ENCODE data around the gene COPS7B.

The COPS7B gene

GRCh38 chr2:231780909-231781797 lies 5.1 kb upstream of the COPS7B start, which contains the start of gene PDE6D:
TSS of gene PDE6D (minus strand) at chr2:231781282. CDS start at chr2:231781114, 168 bp downstream.
- TF ChIP-seq GATA3 (IDR thresholded peaks at IDR 0.05; ENCODE audit: low read depth, low read length): no peak
- no peak for TF ChIP-seq GATA2 (IDR thresholded peaks at IDR 0.05; ENCODE audit: low read depth, low read length)

GRCh38 chr2:231781798-231782726 lies 4.2 kb upstream of the COPS7B start:
- no peak for TF ChIP-seq GATA2 (IDR thresholded peaks at IDR 0.05; ENCODE audit: low read depth, low read length)
- TF ChIP-seq GATA3 (IDR thresholded peaks at IDR 0.05; ENCODE audit: low read depth, low read length): no peak

GRCh38 chr2:231785413-231785812 lies 832 bp upstream of the COPS7B start:
- TF ChIP-seq GATA2 (IDR thresholded peaks at IDR 0.05; ENCODE audit: low read depth, low read length) (no peak), GATA3 (IDR thresholded peaks at IDR 0.05; ENCODE audit: low read depth, low read length) (no peak)

GRCh38 chr2:231785822-231786176 lies 446 bp upstream of the COPS7B start:
- TF ChIP-seq GATA3 (IDR thresholded peaks at IDR 0.05; ENCODE audit: low read depth, low read length) (no peak), GATA2 (IDR thresholded peaks at IDR 0.05; ENCODE audit: low read depth, low read length) (no peak)

GRCh38 chr2:231786917-231787292 lies 660 bp downstream of the COPS7B start:
- no peak for TF ChIP-seq GATA3 (IDR thresholded peaks at IDR 0.05; ENCODE audit: low read depth, low read length)
- TF ChIP-seq GATA2 (IDR thresholded peaks at IDR 0.05; ENCODE audit: low read depth, low read length): no peak

- TF ChIP-seq GATA2 (IDR thresholded peaks at IDR 0.05; ENCODE audit: low read depth, low read length): no peak
- no peak for TF ChIP-seq GATA3 (IDR thresholded peaks at IDR 0.05; ENCODE audit: low read depth, low read length)
Observed at GRCh38 chr2:231791107-231791506, 4.9 kb downstream of the COPS7B start.

GRCh38 chr2:231794383-231794782 lies 8.1 kb downstream of the COPS7B start:
- no peak for TF ChIP-seq GATA3 (IDR thresholded peaks at IDR 0.05; ENCODE audit: low read depth, low read length)
- no peak for TF ChIP-seq GATA2 (IDR thresholded peaks at IDR 0.05; ENCODE audit: low read depth, low read length)

- TF ChIP-seq GATA2 (IDR thresholded peaks at IDR 0.05; ENCODE audit: low read depth, low read length) (peak; percentile 97), GATA3 (IDR thresholded peaks at IDR 0.05; ENCODE audit: low read depth, low read length) (peak; percentile 87)
Observed at GRCh38 chr2:231795525-231796327, 9.5 kb downstream of the COPS7B start.

- no peak for TF ChIP-seq GATA3 (IDR thresholded peaks at IDR 0.05; ENCODE audit: low read depth, low read length)
- no peak for TF ChIP-seq GATA2 (IDR thresholded peaks at IDR 0.05; ENCODE audit: low read depth, low read length)
Observed at GRCh38 chr2:231800493-231801091, 14.3 kb downstream of the COPS7B start.

- TF ChIP-seq GATA3 (IDR thresholded peaks at IDR 0.05; ENCODE audit: low read depth, low read length) (no peak), GATA2 (IDR thresholded peaks at IDR 0.05; ENCODE audit: low read depth, low read length) (no peak)
Observed at GRCh38 chr2:231803501-231804138, 17.4 kb downstream of the COPS7B start.

GRCh38 chr2:231807020-231807419 lies 20.8 kb downstream of the COPS7B start:
- TF ChIP-seq GATA3 (IDR thresholded peaks at IDR 0.05; ENCODE audit: low read depth, low read length): no peak
- TF ChIP-seq GATA2 (IDR thresholded peaks at IDR 0.05; ENCODE audit: low read depth, low read length): no peak

GRCh38 chr2:231810905-231811304 lies 24.7 kb downstream of the COPS7B start:
- TF ChIP-seq GATA3 (IDR thresholded peaks at IDR 0.05; ENCODE audit: low read depth, low read length) (no peak), GATA2 (IDR thresholded peaks at IDR 0.05; ENCODE audit: low read depth, low read length) (no peak)
